Measurements from ENCODE around the gene OR6C3. TPM values are rescaled to one million over a fixed set of nuclear protein-coding genes. Genes with fewer than 3 reads are reported as not detected.

Gene OR6C3
- total and polyA plus RNA-seq, 12 donors, result not detected

DNA sequence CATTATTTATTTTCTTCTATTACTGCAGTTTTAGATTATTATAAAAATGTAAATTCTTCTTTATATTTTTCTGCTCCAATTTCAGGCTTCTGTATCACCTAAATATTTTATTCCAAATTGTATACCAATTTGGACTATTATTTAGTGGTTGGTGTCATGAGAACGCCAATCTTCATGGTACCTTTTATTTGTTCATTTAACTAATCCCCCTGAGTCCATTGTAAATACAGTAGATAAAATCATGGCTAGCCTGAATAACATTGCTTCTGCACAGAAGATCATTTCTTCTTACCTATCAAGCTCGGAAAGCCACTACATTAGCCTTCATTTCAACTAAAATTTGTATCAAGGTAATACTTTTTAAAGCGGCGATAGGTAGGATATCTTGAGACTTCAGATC, 32.1 kb downstream of the OR6C3 start, which contains the start of gene OR6C75:
Gene OR6C75, plus strand, starts transcription at position 301 of the 400 bp plus-strand sequence. CDS start 2,136 bp downstream, outside the sequence.
- Histone ChIP-seq H3K4me3 (no peak within 1 kb of the TSS), H3K27ac (no peak within 1 kb of the TSS), H3K9me3 (peaks cover 0 to 4% (median 0%) of the 10 kb centered on the region in 11 donors), H3K4me1 (no peaks in the 10 kb centered on the region), H3K36me3 (no peaks in the 10 kb centered on the region), H3K27me3 (no peaks in the 10 kb centered on the region)
- TF ChIP-seq CTCF (IDR thresholded peaks at IDR 0.05), result no peak
- 84 to 89% methylated on average over 4 of the region's 4 CpGs for WGBS, 2 donors
- DNase-seq (no peak), ATAC-seq (no peak)
- intact Hi-C loops (cut with DNase I), result no loop called here

DNA sequence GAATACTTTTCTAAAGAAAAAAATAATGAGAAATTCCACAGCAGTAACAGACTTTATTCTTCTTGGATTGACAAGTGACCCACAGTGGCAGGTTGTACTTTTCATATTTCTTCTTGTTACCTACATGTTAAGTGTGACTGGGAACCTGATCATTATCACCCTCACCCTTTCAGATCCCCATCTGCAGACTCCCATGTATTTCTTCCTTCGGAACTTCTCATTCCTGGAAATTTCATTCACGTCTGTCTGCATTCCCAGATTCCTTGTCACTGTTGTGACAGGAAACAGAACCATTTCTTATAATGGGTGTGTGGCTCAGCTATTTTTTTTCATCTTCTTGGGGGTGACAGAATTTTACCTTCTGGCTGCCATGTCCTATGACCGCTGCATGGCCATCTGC, 34.5 kb downstream of the OR6C3 start:
- no peak overlapping the region for H3K4me3 ChIP-seq
- H3K36me3 ChIP-seq, result no peaks in the 10 kb centered on the region
- no peak overlapping the region for H3K27ac ChIP-seq
- TF ChIP-seq CTCF (IDR thresholded peaks at IDR 0.05), result no peak
- no peaks in the 10 kb centered on the region for H3K4me1 ChIP-seq
- DNase-seq (no peak), ATAC-seq (no peak)
- H3K27me3 ChIP-seq, result no peaks in the 10 kb centered on the region
- WGBS, 2 donors, result 46 to 57% methylated on average over 3 of the region's 3 CpGs
- peaks cover 0 to 4% (median 0%) of the 10 kb centered on the region in 11 donors for H3K9me3 ChIP-seq
- intact Hi-C loops (cut with DNase I), result no loop called here

DNA sequence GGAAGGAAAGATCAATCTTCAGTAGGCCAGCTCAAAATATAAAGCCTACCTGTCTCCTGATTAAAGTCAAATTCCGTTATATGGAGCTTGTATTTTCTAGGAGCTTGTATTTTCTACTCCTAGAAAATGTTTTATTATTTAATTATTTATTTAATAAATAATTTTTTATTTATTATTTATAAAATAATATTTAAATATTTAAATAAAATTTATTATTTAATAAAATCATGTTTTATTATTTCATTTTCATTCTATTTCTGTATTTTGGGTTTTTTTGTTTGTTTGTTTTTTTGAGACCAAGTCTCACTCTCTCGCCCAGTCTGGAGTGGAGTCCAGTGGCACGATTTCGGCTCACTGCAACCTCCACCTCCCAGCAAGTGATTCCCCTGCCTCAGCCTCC, 42.0 kb downstream of the OR6C3 start:
- intact Hi-C loops (cut with DNase I), result no loop called here
- H3K27me3 ChIP-seq, result no peaks in the 10 kb centered on the region
- H3K36me3 ChIP-seq, result no peaks in the 10 kb centered on the region
- H3K4me1 ChIP-seq, result no peaks in the 10 kb centered on the region
- ATAC-seq, result no peak
- no peak overlapping the region for H3K4me3 ChIP-seq
- no peak overlapping the region for H3K27ac ChIP-seq
- TF ChIP-seq CTCF (IDR thresholded peaks at IDR 0.05), result no peak
- H3K9me3 ChIP-seq, result no peaks in the 10 kb centered on the region
- WGBS, 2 donors, result 73 to 84% methylated on average over 4 of the region's 4 CpGs
- DNase-seq, result no peak

Other genes starting within 250 kb of the OR6C3 start
- gene OR9K2, start 204.3 kb upstream of the OR6C3 start, total RNA-seq, result not detected
- not detected for gene OR9K2, start 204.3 kb upstream of the OR6C3 start, polyA plus RNA-seq
- not detected for gene OR10A7, start 109.7 kb upstream of the OR6C3 start, total RNA-seq
- gene OR10A7, start 109.7 kb upstream of the OR6C3 start, polyA plus RNA-seq, result not detected
- gene OR6C74, start 86.1 kb upstream of the OR6C3 start, total RNA-seq, result not detected
- not detected for gene OR6C74, start 86.1 kb upstream of the OR6C3 start, polyA plus RNA-seq
- not detected for gene OR6C6, start 34.2 kb upstream of the OR6C3 start, total RNA-seq
- not detected for gene OR6C6, start 34.2 kb upstream of the OR6C3 start, polyA plus RNA-seq
- gene OR6C1, start 16.4 kb upstream of the OR6C3 start, total RNA-seq, result not detected
- gene OR6C1, start 16.4 kb upstream of the OR6C3 start, polyA plus RNA-seq, result not detected
- gene OR6C75, start 32.2 kb downstream of the OR6C3 start, total RNA-seq, result not detected
- gene OR6C75, start 32.2 kb downstream of the OR6C3 start, polyA plus RNA-seq, result not detected
- not detected for gene OR6C65, start 69.8 kb downstream of the OR6C3 start, total RNA-seq
- not detected for gene OR6C65, start 69.8 kb downstream of the OR6C3 start, polyA plus RNA-seq
- not detected for gene OR6C76, start 95.5 kb downstream of the OR6C3 start, total RNA-seq
- gene OR6C76, start 95.5 kb downstream of the OR6C3 start, polyA plus RNA-seq, result not detected
- not detected for gene OR6C2, start 113.3 kb downstream of the OR6C3 start, total RNA-seq
- not detected for gene OR6C2, start 113.3 kb downstream of the OR6C3 start, polyA plus RNA-seq
- under 1 TPM in 1 of 10 donors, not detected in 9; 0.28 TPM for gene OR6C70, start 139.4 kb downstream of the OR6C3 start, total RNA-seq
- gene OR6C70, start 139.4 kb downstream of the OR6C3 start, polyA plus RNA-seq, result not detected
- gene OR6C68, start 161.6 kb downstream of the OR6C3 start, total RNA-seq, result not detected
- not detected for gene OR6C68, start 161.6 kb downstream of the OR6C3 start, polyA plus RNA-seq
- not detected for gene OR6C4, start 218.9 kb downstream of the OR6C3 start, total RNA-seq
- not detected for gene OR6C4, start 218.9 kb downstream of the OR6C3 start, polyA plus RNA-seq
- not detected for gene OR2AP1, start 241.7 kb downstream of the OR6C3 start, total RNA-seq
- gene OR2AP1, start 241.7 kb downstream of the OR6C3 start, polyA plus RNA-seq, result not detected